ENCODE measurements around the gene TCP10L. TPM values are rescaled to one million over a fixed set of nuclear protein-coding genes. Genes with fewer than 3 reads are reported as not detected.

Gene TCP10L
- total and polyA plus RNA-seq, 2 of the 13 experiments (the other 11 are each of a cell fraction or from before 2014, with no cell fraction given): 0.90 to 2.4 TPM

- TF ChIP-seq ZNF224 (CRISPR knock-in tag; IDR thresholded peaks at IDR 0.05) (peak; percentile 49; the same call in 1 of the 2 replicates), ZNF607 (CRISPR knock-in tag; IDR thresholded peaks at IDR 0.05; ENCODE audit: borderline replicate concordance) (peak; percentile 78), MAFG (CRISPR knock-in tag; IDR thresholded peaks at IDR 0.05) (0 out of 2 replicates have a peak, but pooled peaks have one; percentile 50), CEBPG (CRISPR knock-in tag; IDR thresholded peaks at IDR 0.05) (0 out of 2 replicates have a peak, but pooled peaks have one; percentile 1), MTF2 (CRISPR knock-in tag; IDR thresholded peaks at IDR 0.05; ENCODE audit: borderline replicate concordance) (peak; percentile 49; the same call in 1 of the 2 replicates), YEATS2 (CRISPR knock-in tag; IDR thresholded peaks at IDR 0.05; ENCODE audit: borderline replicate concordance) (peak; percentile 39; the same call in 1 of the 2 replicates), ZZZ3 (CRISPR knock-in tag; IDR thresholded peaks at IDR 0.05; ENCODE audit: borderline replicate concordance) (no peak), MTA3 (CRISPR knock-in tag; IDR thresholded peaks at IDR 0.05) (no peak), ZNF282 (IDR thresholded peaks at IDR 0.05; ENCODE audit: partially characterized antibody) (no peak), ZNF816 (CRISPR knock-in tag; IDR thresholded peaks at IDR 0.05; ENCODE audit: borderline replicate concordance) (peak; percentile 33; the same call in 1 of the 2 replicates), GRHL1 (CRISPR knock-in tag; conservative IDR thresholded peaks at IDR 0.05) (no peak), MED13 (CRISPR knock-in tag; IDR thresholded peaks at IDR 0.05) (no peak), ARNT2 (CRISPR knock-in tag; IDR thresholded peaks at IDR 0.05; ENCODE audit: low read depth) (peak; percentile 84), STAT6 (CRISPR knock-in tag; IDR thresholded peaks at IDR 0.05; ENCODE audit: borderline replicate concordance) (peak; percentile 76; the same call in 1 of the 2 replicates), NFYC (CRISPR knock-in tag; IDR thresholded peaks at IDR 0.05) (no peak), GFI1 (CRISPR knock-in tag; IDR thresholded peaks at IDR 0.05; ENCODE audit: borderline replicate concordance) (no peak), SIN3A (IDR thresholded peaks at IDR 0.05; ENCODE audit: borderline replicate concordance, low read depth, low read length) (peak; percentile 63; the same call in 1 of the 2 replicates), FOXO4 (CRISPR knock-in tag; conservative IDR thresholded peaks at IDR 0.05) (no peak), ISL2 (CRISPR knock-in tag; IDR thresholded peaks at IDR 0.05) (peak; percentile 42), NFE2L2 (IDR thresholded peaks at IDR 0.05; ENCODE audit: low read length) (no peak), NR2F6 (IDR thresholded peaks at IDR 0.05) (no peak; the same call in 1 of the 2 replicates), NR2F6 (CRISPR knock-in tag; IDR thresholded peaks at IDR 0.05) (0 out of 2 replicates have a peak, but pooled peaks have one; percentile 4), KLF12 (CRISPR knock-in tag; IDR thresholded peaks at IDR 0.05; ENCODE audit: borderline replicate concordance) (peak; percentile 46; the same call in 1 of the 2 replicates)
Measured at GRCh38 chr21:32569261-32570230, 15.8 kb downstream of the TCP10L start (continued).

Measured in HepG2 (cell line).